Keratinocyte (primary cell): Measurements from ENCODE around the gene GYS2.
"Not testable (repeated sequence)": the region's sequence is repeated elsewhere in the genome, so short reads cannot be mapped to it uniquely, and the experiment has no call there.

Source experiments
- CTCF ChIP-seq, 3 experiments: IDR thresholded peaks in 1 of 3; conservative IDR thresholded peaks in 1 of 3; optimal IDR thresholded peaks in 1 of 3; 2 replicates in 2 of 3; 3 replicates in 1 of 3; pipeline versions ENCODE3 to v1.5.1; 2011; ENCODE audit warnings: low read length in 3 of 3, mild to moderate bottlenecking in 3 of 3, moderate library complexity in 2 of 3, control low read depth in 1 of 3, inconsistent platforms in 1 of 3; ENCODE audit not compliant: insufficient read depth in 2 of 3; ENCODE audit errors: extremely low read depth in 1 of 3
- EZH2 ChIP-seq: IDR thresholded peaks from one replicate; pipeline ENCODE4 v1.6.1; 2012; ENCODE audit warnings: inconsistent platforms, mild to moderate bottlenecking, low read length, moderate library complexity

- TF ChIP-seq CTCF (optimal IDR thresholded peaks at IDR 0.05 in 1 of 3, IDR thresholded peaks at IDR 0.05 in 1 of 3, conservative IDR thresholded peaks at IDR 0.05 in 1 of 3; ENCODE audit: extremely low read depth in 1 of 3, insufficient read depth in 2 of 3, low read length in 3 of 3); EZH2: not testable (repeated sequence)
These were observed 9.3 kb downstream of the GYS2 start for GRCh38 chr12:21595356-21595755.
